Measurements from ENCODE around the gene DNAH12.
A peak's percentile ranks its signal among the peaks of the same experiment; 100 is the strongest.
"Not testable (repeated sequence)": the region's sequence is repeated elsewhere in the genome, so short reads cannot be mapped to it uniquely, and the experiment has no call there.

DNAH12 gene

DNA sequence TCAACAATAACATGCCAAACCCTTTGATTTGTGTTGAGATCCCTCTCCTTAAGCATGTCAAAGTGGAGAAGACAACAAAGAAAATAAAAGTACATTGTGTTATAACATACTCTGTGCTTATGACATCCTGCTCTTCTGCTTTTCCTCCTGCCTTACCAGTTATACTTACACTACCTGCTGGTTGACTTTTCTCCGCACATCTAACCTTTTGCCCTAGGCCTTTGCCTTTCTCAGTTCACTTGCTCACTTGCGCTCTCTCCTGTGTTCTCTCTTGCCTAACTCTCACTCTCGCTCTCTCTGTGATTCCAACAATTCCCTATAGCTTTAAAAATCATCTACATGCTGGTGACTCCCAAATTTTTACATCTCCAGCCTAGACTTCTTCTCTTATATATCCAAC lies 5.7 kb downstream of the DNAH12 start:
- no peak for DNase-seq (ENCODE audit: low read depth)

DNA sequence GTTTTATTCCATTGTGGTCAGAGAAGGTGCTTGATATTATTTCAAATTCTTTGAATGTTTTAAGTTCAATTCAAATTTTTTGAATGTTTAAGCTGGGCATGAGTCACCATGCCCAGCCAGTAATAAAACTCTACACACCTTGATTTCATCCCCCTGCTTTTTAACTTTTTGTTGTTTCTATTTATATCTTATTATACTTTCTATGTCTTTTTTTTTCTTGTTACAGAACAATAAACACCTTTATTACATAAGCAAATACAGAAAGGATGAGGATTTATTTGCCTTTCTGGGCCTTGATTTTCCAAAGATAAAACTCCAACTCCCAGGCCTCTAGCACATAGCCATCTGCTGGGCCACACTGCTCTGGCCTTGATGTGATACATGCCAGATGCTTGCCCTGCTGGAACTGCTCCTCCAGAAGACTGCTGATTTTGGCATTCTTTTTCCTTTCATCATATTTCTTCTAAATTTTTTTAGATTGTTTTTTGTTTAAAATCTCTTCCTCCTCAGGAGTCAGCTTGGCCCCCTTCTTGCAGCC lies 14.0 kb downstream of the DNAH12 start:
- DNase-seq (ENCODE audit: low read depth), result no peak

DNA sequence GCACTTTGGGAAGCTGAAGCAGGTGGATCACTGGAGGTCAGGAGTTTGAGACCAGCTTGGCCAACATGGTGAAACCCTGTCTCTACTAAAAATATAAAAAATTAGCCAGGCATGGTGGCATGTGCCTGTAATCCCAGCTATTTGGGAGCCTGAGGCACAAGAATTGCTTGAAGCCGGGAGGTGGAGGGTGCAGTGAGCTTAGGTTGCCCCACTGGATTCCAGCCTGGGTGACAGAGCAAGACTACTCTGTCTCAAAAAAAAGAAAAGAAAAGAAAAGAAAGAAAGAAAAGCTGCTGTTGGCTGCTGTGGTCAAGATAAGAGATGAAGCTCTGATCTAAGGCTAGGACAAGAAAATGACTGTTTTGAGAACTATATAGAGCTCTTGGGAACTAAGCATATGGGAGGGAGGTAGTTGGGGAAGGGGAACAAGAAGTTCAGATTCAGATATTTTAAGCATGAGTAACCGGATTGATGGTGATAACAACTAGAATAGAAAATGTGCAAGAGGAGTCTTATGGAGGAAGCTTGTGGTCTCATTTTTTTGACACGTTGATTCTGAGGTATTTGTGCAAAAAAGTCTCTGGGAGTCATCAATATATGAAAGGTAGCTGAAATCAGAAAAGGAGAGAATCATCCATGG lies 25.7 kb downstream of the DNAH12 start:
- DNase-seq (ENCODE audit: low read depth), result no peak

DNA sequence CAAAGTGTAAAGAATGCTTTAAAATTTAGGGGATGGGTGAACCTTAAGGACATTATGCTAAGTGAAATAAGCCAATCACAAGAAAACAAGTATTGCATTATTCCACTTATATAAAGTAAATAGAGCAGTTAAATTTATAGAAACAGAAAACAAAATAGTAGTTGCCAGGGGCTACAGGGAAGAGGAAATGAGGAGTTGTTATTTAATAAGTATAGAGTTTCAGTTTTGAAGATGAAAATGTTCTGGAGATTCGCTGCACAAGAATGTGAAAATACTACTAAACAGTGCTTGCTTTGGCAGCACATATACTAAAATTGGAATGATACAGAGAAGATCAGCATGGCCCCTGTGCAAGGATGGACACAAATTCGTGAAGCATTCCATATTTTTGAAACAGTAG lies 32.0 kb downstream of the DNAH12 start:
- peak; percentile 9 for DNase-seq (ENCODE audit: low read depth)

DNA sequence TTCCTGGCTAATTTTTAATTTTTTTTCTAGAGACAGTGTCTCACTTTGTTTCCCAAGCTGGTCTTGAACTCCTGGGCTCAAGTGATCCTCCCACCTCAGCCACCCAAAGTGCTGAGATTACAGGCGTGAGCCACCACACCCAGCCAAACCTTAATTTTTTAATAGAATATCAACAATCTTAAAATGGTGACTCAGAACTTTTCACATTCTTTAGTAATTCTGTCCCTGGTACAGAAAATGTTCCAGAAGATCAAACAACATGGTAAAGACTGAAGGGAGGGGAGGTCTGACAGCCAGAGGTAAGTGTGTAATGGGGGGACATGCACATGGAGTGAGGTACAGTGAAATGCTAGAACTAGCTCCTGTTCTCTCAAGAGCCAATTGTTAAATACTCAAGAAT lies 38.2 kb downstream of the DNAH12 start:
- no peak for DNase-seq (ENCODE audit: low read depth)

DNA sequence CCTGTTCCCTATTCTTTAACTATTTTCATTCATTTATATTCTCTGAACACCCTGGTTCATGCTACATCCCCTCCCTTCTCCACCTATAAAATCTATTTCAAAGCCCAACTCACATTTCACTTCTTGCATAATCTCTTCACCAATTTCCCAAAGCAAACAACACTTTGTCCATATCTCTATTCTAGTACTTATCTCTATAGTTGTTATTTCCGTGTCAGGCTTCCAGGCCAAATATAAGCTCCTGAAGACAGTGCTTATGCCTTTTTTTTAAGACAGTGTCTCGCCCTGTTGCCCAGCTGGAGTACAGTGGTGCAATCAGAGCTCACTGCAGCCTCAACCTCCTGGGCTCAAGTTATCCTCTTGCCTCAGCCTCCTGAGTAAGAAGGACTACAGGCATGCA lies 43.6 kb downstream of the DNAH12 start:
- DNase-seq (ENCODE audit: low read depth), result no peak

DNA sequence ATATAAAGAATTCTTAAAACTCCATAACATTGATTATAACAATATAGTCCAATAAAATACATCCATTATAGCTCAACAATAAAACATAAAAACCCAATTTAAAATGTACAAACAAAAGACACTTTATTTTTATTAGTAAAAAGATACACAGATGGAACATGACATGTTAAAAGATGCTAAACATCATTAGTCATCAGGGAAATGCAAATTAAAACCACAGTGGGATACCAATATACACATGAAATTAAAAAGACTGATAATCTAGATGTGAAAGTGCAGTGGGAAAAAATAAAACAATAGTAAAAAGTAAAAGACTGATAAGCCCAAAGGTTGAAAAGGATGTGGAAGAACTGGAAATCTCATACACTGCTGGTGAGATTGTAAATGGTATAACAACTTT lies 46.2 kb downstream of the DNAH12 start:
- DNase-seq (ENCODE audit: low read depth), result no peak

DNA sequence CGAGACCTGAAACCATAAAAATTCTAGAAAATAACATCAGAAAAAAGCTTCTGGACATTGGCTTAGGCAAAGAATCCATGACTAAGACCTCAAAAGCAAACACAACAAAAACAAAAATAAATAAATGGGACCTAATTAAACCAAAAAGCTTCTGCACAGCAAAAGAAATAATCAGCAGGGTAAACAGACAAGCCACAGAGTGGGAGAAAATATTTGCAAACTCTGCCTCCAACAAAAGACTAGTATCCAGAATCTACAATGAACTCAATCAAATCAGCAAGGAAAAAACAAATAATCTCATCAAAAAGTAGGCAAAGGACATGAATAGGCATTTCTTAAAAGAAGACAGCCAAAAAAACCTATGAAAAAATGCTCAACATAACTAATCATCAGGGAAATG lies 59.6 kb downstream of the DNAH12 start:
- DNase-seq (ENCODE audit: low read depth), result no peak

DNA sequence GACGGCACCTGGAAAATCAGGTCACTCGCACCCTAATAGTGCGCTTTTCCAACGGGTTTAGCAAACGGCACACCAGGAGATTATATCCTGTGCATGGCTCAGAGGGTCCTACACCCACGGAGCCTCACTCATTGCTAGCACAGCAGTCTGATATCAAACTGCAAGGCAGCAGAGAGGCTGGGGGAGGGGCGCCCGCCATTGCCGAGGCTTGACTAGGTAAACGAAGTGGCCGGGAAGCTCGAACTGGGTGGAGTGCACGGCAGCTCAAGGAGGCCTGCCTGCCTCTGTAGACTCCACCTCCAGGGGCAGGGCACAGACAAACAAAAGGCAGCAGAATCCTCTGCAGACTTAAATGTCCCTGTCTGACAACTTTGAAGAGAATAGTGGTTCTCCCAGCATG lies 67.0 kb downstream of the DNAH12 start:
- not testable (repeated sequence) for DNase-seq (ENCODE audit: low read depth)

DNA sequence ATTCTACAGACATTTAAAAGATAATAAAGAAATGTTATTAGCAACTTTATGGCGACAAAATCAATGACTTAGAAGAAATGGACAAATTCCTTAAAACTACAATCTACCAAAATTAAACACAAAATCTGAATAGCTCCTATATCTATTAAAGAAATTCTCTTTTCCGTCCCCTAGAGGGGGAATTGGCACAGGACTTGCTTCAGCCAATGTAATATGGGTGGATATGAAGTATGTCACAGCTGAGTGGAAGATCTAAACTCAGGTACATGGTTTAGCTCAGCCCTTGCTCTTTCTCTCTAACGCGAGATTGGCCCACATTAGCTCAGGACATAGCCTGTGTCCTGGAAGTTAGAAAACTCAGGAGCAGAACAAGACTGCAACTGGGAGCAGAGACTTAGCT lies 79.3 kb downstream of the DNAH12 start:
- DNase-seq (ENCODE audit: low read depth), result no peak

DNA sequence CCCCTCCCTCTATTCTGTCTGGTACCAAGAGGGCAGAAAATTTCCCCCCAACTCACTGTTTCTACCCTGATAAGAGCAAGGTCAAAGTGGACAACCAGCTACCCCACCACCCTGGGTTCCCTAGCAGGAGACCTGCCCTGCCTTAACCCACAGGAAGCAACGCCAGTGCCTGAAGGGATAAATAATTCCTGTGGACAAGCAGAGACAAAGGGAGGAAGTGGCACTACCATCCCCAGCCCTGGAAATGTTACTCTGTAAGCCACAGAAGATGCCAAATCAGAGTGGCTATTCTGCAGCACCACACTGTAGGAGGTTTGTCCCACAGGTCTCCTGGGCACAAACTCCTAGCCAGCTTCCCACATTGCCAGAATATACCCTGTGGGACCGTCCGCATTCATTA lies 80.1 kb downstream of the DNAH12 start:
- no peak for DNase-seq (ENCODE audit: low read depth)

DNA sequence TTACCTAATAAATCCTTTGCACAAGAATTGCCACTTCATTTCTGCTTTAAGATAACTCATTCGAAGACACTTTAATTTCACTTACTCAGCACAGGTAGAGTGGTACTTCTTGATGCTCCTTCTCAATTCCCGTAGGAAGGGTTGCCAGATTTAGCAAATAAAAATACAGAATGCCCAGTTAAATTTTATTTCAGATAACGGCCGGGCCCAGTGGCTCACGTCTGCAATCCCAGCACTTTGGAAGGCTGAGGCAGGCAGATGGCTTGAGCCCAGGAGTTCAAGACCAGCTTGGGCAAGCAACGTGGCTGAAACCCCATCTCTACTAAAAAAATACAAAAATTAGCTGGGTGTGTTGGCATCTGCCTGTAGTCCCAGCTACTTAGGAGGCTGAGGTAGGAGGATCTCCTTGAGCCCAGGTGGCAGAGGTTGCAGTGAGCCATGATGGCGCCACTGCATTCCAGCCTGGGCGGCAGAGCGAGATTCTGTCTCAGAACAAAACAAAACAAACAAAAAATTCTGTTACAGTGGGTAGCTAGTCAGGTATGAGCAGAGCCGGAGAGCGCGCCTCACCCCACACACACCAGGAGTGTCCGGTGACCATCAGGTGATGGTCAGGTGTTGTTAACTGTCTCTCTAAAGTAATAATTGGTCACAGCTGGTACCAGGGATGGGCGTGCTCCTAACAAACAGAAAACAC lies 92.8 kb downstream of the DNAH12 start:
- no peak for DNase-seq (ENCODE audit: low read depth)

DNA sequence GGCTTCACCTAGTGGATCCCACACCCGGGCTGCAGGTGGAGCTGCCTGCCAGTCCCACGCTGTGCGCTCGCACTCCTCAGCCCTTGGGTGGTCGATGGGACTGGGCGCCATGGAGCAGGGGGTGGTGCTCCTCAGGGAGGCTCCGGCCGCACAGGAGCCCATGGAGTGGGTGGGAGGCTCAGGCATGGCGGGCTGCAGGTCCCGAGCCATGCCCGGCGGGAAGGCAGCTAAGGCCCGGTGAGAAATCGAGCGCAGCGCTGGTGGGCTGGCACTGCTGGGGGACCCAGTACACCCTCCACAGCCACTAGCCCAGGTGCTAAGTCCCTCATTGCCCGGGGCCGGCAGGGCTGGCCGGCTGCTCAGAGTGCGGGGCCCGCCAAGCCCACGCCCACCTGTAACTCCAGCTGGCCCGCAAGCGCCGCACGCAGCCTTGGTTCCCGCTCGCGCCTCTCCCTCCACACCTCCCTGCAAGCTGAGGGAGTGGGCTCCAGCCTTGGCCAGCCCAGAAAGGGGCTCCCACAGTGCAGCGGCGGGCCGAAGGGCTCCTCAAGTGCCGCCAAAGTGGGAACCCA lies 94.8 kb downstream of the DNAH12 start:
- DNase-seq (ENCODE audit: low read depth), result not testable (repeated sequence)

DNA sequence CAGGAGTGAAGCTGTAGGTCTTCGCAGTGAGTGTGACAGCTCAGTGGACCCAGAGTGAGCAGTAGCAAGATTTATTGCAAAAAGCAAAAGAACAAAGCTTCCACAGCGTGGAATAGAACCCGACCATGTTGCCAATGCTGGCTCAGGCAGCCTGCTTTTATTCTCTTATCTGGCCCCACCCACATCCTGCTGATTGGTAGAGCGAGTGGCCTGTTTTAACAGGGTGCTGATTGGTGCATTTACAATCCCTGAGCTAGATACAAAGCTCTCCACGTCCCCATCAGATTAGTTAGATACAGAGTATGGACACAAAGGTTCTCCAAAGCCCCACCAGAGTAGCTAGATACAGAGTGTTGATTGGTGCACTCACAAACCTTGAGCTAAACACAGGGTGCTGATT lies 95.7 kb downstream of the DNAH12 start:
- DNase-seq (ENCODE audit: low read depth), result not testable (repeated sequence)

DNA sequence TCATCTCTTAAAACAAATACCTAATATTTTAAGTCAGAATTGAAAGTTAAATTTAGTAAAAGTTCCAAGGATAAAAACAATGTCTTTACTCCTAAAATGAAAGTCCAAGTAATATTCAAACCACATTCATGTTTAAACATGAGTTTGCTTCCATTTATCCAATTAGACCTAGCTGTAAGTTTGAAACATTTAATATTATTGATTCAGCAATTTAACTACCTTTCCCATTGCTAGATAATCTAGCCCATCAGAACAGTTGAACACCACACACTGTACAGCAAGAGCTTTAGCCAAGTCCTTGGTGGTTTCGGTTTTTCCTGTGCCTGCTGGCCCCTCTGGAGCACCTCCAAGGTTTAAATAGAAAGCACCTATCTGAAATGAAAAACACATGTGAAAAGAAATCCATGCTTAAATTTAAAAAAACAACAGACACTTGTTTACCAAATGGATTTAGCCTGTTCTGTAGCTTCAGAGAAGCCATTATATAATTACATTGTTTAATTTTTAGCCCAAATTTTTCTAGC lies 97.8 kb downstream of the DNAH12 start:
- DNase-seq (ENCODE audit: low read depth), result no peak

DNA sequence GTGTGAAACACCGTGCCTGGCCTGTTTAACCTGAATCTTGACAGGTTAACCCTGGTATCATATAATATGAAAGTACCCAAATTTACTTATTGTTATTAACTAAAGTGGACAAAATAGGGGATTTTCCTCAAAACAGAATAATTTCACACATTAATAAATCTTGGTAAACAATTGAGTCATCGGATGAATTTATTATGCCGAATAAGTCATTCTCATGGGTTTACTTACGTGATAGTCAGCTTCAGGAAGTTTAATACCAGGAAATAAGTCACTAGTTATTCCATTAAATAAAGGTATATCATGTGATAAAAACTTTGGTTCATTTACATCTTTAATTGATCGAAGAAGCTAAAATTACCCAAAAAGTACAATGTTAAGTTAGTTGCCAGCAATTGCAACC lies 99.7 kb downstream of the DNAH12 start:
- no peak for DNase-seq (ENCODE audit: low read depth)

DNA sequence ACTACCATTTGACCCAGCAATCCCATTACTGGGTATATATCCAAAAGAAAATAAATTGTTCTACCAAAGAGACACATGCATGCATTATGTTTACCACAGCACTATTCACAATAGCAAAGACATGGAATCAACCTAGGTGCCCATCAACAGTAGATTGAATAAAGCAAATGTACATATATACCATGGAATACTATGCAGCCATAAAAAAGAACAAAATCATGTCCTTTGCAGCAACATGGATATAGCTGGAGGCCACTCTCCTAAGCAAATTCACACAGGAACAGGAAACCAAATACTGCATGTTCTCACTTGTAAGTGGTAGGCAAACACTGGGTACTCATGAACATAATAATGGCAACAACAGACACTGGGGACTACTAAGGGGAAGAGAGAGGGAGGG lies 104.0 kb downstream of the DNAH12 start:
- not testable (repeated sequence) for DNase-seq (ENCODE audit: low read depth)

DNA sequence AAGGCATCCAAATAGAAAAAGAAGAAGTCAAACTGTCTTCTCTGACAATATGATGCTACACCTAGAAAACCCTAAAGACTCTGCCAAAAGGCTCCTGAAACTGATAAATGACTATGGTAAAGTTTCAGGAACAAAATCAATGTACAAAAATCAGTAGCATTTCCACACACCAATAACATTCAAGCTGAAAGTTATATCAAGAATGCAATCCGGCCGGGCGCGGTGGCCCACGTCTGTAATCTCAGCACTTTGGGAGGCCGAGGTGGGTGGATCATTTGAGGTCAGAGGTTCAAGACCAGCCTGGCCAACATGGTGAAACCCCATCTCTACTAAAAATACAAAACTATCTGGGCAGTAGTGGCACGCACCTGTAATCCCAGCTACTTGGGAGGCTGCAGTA lies 105.7 kb downstream of the DNAH12 start:
- not testable (repeated sequence) for DNase-seq (ENCODE audit: low read depth)

DNA sequence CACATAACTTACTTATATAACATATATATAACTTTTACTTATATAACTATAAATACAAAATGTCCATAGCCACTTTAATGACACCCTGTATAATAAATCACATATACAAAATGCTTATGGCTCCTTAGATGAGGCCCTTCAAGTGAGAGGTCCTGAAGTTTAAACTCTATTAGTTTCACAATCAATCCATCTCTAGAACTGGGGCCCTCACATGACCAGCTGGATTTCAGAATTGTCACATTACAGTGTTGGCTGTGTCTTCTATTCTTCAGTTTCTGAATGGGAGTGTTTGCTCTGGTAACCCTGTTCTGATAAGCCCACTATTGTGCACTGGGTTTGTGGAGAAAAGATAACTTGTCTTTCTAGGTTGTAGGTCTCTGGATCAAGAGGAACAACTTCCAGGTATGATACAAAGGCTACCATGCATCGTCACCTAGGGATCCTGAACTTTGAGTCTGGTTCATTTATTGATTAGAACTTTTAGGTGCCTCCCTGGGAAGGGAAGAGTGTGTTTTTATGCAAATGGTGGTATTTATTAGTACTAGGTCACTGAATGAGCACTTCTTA lies 107.9 kb downstream of the DNAH12 start:
- no peak for DNase-seq (ENCODE audit: low read depth)

DNA sequence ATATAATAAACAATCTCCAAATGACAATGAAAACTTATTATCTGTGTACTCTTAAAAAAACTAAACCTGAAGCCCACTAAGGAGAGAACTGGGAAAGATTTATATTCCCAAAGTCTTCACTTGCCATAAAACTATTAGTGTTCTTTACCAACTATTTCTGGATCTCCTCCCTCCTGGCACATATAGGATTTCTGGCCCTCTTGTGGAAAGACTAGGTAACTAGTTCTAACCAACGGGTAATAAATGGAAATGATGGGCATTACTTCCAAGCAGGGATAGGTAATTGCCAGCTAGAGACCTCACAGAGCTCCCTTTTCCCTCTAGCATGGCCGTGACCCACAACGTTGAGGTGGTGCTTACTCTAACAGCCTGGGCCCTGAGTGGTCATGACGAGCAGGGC lies 110.1 kb downstream of the DNAH12 start:
- no peak for DNase-seq (ENCODE audit: low read depth)

DNA sequence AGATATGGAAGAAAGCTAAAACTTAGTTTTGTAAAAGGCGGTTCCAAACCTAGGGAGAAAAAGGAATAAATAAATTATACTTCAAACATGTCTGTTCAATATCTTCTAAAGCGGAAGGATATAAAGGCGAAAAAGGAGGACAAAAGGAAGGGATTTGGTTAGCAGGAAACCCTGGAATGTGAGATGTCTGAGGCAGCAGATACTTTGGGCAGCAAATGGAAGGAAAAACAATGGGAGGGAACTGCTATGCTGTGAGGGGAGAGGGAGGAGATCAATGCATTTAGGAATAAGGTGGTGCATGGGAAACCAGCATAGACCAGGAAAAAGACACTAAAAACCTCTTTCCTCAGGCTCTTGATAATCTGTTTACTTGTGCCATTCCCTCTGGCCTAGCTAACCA lies 120.8 kb downstream of the DNAH12 start:
- DNase-seq (ENCODE audit: low read depth), result no peak

DNA sequence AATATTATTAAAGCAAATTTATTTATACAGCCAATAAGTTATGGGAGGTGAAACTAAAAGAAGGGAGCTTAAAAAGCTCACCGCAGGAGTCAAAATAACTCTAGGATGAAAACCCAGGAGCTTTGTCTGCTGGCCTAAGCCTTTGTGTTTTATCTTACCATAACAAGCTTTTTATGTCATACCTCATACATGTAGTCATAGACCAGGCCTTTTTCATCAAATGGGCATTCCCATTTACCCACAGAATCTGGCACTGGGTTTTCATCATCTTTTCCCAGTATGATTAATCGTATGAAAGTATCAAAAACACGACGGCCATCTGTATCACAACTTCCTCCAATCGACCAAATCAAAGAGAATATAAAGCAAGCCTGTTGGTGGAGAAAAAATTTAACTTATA lies 122.8 kb downstream of the DNAH12 start:
- DNase-seq (ENCODE audit: low read depth), result no peak

DNA sequence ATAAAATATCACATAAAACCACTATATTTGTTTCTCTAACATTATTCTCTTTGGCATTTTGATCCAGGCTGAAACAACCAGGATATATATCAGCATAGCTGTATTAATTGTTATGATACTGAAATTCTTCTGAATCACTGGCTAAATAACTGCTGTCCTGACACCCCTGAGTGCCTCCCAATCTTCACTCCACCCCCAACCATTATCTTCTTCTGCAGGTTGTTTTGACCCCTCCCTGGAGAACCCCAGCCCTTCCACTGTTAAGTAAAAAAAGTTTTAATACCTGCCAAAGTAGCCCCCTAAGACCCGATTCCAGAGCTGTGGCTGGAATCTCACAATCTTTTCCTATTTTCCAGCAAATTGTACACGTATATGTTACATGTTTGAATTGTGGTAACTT lies 124.1 kb downstream of the DNAH12 start:
- DNase-seq (ENCODE audit: low read depth), result no peak
